GM10266 (cell line): Measurements from ENCODE around the gene CNTN5.

Experiments
- DNase-seq: peaks from one replicate; pipeline ENCODE4 v3.0.0; 2012; ENCODE audit errors: extremely low spot score
- TF ChIP-seq, protein P1 (sequence below): IDR thresholded peaks from 2 replicates; pipeline ENCODE4 v1.5.1; 2012; ENCODE audit warnings: mild to moderate bottlenecking, low read depth; ENCODE audit not compliant: control insufficient read depth, insufficient read depth; ENCODE audit errors: missing control alignments

CNTN5 gene

DNA sequence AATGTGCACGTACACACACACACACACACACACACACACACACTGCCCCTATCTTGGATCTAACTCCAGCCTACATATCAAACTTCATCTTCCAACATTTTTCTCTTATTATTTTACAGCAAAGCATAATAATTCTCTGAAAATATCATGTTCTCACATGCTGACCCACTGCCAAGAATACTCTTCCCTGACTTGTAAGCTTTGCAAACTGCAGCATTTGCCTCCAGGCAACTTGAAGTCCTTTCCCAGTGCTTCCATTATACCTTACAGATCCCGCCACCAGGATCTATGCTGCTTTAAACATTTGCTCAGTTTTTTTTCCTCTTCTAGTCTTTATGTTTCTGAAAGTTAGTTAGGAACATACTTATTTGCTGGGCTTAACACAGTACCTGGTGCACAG lies 1183.0 kb downstream of the CNTN5 start:
- TF ChIP-seq, protein P1, sequence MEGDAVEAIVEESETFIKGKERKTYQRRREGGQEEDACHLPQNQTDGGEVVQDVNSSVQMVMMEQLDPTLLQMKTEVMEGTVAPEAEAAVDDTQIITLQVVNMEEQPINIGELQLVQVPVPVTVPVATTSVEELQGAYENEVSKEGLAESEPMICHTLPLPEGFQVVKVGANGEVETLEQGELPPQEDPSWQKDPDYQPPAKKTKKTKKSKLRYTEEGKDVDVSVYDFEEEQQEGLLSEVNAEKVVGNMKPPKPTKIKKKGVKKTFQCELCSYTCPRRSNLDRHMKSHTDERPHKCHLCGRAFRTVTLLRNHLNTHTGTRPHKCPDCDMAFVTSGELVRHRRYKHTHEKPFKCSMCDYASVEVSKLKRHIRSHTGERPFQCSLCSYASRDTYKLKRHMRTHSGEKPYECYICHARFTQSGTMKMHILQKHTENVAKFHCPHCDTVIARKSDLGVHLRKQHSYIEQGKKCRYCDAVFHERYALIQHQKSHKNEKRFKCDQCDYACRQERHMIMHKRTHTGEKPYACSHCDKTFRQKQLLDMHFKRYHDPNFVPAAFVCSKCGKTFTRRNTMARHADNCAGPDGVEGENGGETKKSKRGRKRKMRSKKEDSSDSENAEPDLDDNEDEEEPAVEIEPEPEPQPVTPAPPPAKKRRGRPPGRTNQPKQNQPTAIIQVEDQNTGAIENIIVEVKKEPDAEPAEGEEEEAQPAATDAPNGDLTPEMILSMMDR, result no peak
- no peak for DNase-seq

DNA sequence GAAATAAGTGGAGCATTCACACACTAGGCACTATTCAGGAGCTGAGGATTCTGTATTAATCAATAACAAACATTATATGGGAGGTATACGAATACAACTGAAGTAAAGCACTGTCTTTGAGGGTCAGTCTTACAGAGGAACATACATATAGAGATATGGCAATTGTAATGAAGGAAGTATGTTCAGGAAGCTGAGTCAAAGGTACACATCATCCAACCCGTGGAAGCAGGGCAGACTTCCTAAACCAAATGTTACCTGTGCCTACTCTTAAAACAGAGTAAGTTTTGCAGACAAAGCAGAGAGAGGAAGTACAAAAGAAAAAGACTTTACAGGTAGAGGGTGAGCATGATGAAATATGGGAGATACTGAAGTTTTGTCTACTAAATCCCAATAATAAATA lies 1185.2 kb downstream of the CNTN5 start:
- no peak for DNase-seq
- TF ChIP-seq, protein P1, result no peak

DNA sequence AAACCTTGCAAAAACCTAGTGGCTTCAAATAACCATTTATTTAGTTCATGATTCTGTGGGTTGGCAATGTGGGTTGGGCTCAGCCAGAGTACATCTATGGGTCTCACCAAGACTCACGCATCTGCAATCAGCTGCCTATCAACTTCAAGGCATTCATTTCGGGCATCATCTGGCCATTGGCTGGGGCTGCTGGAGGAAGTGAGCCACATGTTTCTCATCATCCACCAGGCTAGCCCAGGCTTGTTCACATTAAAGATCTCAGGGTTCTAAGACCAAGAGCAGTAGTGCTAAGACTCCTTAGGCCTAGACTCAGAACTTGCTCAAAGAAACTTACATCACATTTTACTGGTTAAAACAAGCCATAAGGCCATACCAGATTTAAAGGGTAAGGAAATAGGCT lies 1187.5 kb downstream of the CNTN5 start:
- TF ChIP-seq, protein P1, result no peak
- DNase-seq, result no peak

GRCh38 chr11:100214791-100215190 lies 1194.0 kb downstream of the CNTN5 start:
- no peak for DNase-seq
- TF ChIP-seq, protein P1, result no peak

DNA sequence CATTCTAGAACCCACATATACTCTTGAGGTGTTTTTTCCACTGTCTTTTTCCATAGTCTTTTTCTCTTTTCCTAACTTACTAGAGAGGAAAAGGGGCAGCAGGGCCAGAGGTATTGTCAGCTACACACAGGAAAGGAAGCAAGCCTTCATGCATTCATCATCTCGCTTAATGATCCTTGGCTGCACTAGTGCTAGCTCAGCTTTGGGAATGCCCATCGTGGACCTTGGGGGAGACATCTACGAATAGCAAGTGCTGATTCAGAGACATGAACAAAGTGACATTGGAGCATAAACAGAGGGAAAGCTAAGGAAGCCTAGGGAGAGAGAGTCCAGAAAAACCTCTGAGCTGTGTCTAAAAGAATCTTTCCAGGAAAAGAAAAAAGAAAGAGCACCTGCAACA lies 1200.1 kb downstream of the CNTN5 start:
- DNase-seq, result no peak
- TF ChIP-seq, protein P1, result no peak

DNA sequence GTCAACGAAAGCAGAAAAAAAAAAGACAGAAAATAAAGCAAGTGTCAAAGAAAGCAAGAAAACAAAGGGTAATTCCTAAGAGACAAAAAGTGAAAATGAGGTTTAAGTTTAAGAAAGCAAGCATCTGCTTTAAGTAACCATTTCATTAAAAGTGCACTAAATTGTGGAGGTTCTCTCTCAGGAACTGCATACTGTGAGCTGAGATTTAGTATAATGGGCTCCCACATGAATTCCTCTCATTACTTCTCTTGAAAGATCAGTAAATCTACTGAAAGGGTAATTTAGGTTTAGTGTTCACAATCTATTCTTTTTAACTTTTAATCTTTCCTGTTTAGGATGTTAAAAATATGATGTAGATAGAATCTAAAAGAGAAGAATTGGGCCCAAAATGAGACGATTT lies 1201.0 kb downstream of the CNTN5 start:
- no peak for DNase-seq
- TF ChIP-seq, protein P1, result no peak

GRCh38 chr11:100224541-100225034 lies 1203.8 kb downstream of the CNTN5 start:
- no peak for DNase-seq
- TF ChIP-seq, protein P1, result no peak

DNA sequence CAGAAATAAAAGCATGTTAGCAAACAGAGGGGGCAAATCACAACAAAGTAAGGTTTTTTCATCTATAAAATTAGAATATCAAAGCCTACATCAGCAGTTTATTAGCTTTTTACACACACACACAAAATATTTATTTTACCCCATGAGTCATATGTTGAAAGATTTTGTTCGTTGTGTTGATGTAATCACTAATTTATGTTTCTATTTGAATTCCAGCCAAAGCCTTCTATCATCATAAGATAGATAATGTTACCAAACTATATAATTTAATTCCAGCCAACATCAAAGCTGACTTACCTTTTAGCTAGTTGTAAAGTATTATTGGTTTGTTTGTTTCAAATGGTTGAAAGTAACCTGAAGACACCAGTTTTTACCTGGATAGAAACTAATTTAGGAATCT lies 1208.3 kb downstream of the CNTN5 start:
- TF ChIP-seq, protein P1, result no peak

More for the DNA sequence above, 1208.3 kb downstream of the CNTN5 start:
- DNase-seq, result no peak
